Neural crest cell (in vitro differentiated cells): ENCODE data around the gene DCANP1. TPM values are rescaled to one million over a fixed set of nuclear protein-coding genes. Genes with fewer than 3 reads are reported as not detected.

Experiments used
- DNase-seq: peaks from one replicate; pipeline ENCODE4 v3.0.0; 2021; ENCODE audit warnings: low read depth, mixed read lengths, low spot score
- H3K27ac Mint-ChIP-seq: one replicate; pipeline ENCODE4 v1.8.0; 2021; ENCODE audit warnings: mild to moderate bottlenecking, mixed read lengths; ENCODE audit not compliant: unreplicated experiment
- H3K27me3 Mint-ChIP-seq: 2 replicates; pipeline ENCODE4 v1.8.0; 2021; ENCODE audit warnings: low read depth, mild to moderate bottlenecking, mixed read lengths
- H3K36me3 Mint-ChIP-seq: 2 replicates; pipeline ENCODE4 v1.8.0; 2021; ENCODE audit warnings: low read depth, mild to moderate bottlenecking, mixed read lengths
- H3K4me1 Mint-ChIP-seq: 2 replicates; pipeline ENCODE4 v1.8.0; 2021; ENCODE audit warnings: mixed read lengths
- H3K4me3 Mint-ChIP-seq: one replicate; pipeline ENCODE4 v1.8.0; 2021; ENCODE audit warnings: mild to moderate bottlenecking, mixed read lengths
- H3K9me3 Mint-ChIP-seq: 2 replicates; pipeline ENCODE4 v1.8.0; 2021; ENCODE audit warnings: mixed read lengths
- CTCF ChIP-seq: fragments of 200-600 bp; sonication (generic); conservative IDR thresholded peaks from 2 replicates; pipeline ENCODE4 v1.5.0; 2021; ENCODE audit warnings: antibody characterized with exemption, mild to moderate bottlenecking
- total RNA-seq: library from RNA; stranded (reverse); gene quantifications from 2 replicates; pipeline ENCODE4 v1.2.1, GENCODE V29; 2021

DCANP1 gene
- total RNA-seq, 1 donor from 2014 or later = not detected

GRCh38 chr5:135449644-135450043 lies 2.5 kb upstream of the DCANP1 start:
- no peak overlapping the region for H3K4me3 Mint-ChIP-seq
- TF ChIP-seq CTCF = no peak
- peaks cover 11% of the 10 kb centered on the region for H3K4me1 Mint-ChIP-seq
- peaks cover 17% of the 10 kb centered on the region for H3K27me3 Mint-ChIP-seq
- H3K36me3 Mint-ChIP-seq = no peaks in the 10 kb centered on the region
- H3K9me3 Mint-ChIP-seq = peaks cover 2% of the 10 kb centered on the region
- H3K27ac Mint-ChIP-seq = no peak overlapping the region
- DNase-seq = no peak

GRCh38 chr5:135448791-135449507 lies 1.8 kb upstream of the DCANP1 start:
- H3K36me3 Mint-ChIP-seq = no peaks in the 10 kb centered on the region
- peaks cover 2% of the 10 kb centered on the region for H3K9me3 Mint-ChIP-seq
- peaks cover 11% of the 10 kb centered on the region for H3K27me3 Mint-ChIP-seq

GRCh38 chr5:135448071-135448739 lies 1.1 kb upstream of the DCANP1 start:
- DNase-seq = no peak
- Mint-ChIP-seq H3K4me1 (peaks cover 11% of the 10 kb centered on the region), H3K4me3 (no peak overlapping the region), H3K36me3 (no peaks in the 10 kb centered on the region), H3K27me3 (peaks cover 7% of the 10 kb centered on the region), H3K27ac (no peak overlapping the region), H3K9me3 (peaks cover 2% of the 10 kb centered on the region)
- TF ChIP-seq CTCF = no peak

More at GRCh38 chr5:135448791-135449507, 1.8 kb upstream of the DCANP1 start:
- Mint-ChIP-seq H3K4me3 (no peak overlapping the region), H3K27ac (no peak overlapping the region), H3K4me1 (peaks cover 11% of the 10 kb centered on the region)
- TF ChIP-seq CTCF = no peak
- DNase-seq = no peak

GRCh38 chr5:135446615-135447014 lies 533 bp downstream of the DCANP1 start:
- no peaks in the 10 kb centered on the region for H3K27me3 Mint-ChIP-seq
- TF ChIP-seq CTCF = no peak
- H3K27ac Mint-ChIP-seq = no peak overlapping the region
- H3K9me3 Mint-ChIP-seq = peaks cover 2% of the 10 kb centered on the region
- peaks cover 11% of the 10 kb centered on the region for H3K4me1 Mint-ChIP-seq
- no peak for DNase-seq
- H3K4me3 Mint-ChIP-seq = no peak overlapping the region
- no peaks in the 10 kb centered on the region for H3K36me3 Mint-ChIP-seq

GRCh38 chr5:135446206-135446605 lies 942 bp downstream of the DCANP1 start:
- TF ChIP-seq CTCF = no peak
- peaks cover 12% of the 10 kb centered on the region for H3K4me1 Mint-ChIP-seq

More at GRCh38 chr5:135446206-135446605, 942 bp downstream of the DCANP1 start:
- DNase-seq = no peak
- Mint-ChIP-seq H3K36me3 (no peaks in the 10 kb centered on the region), H3K27me3 (no peaks in the 10 kb centered on the region), H3K27ac (no peak overlapping the region), H3K4me3 (no peak overlapping the region), H3K9me3 (peaks cover 2% of the 10 kb centered on the region)
